Sigmoid colon (tissue), 4 donors: Measurements from ENCODE around the gene POU2AF2.

ENCODE experiments used
- POLR2A ChIP-seq, 2 donors: fragments of 450-650 bp; IDR thresholded peaks; one replicate each; pipeline ENCODE4 v1.6.1; 2016; ENCODE audit warnings: antibody characterized with exemption in 2 of 2, mild to moderate bottlenecking in 2 of 2, moderate library complexity in 2 of 2
- POLR2AphosphoS5 ChIP-seq, 4 donors: sonication (generic); formaldehyde crosslinking; IDR thresholded peaks; one replicate each; pipeline ENCODE4 v1.6.1; 2017; ENCODE audit warnings: antibody characterized with exemption in 4 of 4

DNA sequence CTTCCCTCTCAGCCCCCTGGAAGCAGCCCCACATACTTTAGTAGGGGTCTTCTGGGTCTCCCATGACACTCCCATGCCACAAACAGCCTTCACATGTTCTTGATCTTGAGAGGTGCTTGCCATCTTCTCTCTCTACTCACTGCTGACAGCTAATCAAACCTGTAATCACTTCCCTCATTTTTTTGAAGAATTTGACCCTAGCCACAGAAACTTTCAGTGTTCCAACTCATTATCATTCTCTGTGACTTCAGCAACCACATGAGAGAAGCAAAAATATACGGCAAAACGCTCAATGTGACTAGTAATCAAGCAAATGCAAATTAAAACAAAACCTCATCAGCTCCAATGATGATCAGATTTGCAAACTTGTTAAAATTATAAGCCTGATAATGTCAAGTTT is 38.3 kb upstream of the POU2AF2 start:
- TF ChIP-seq POLR2A (IDR thresholded peaks at IDR 0.05) (no peak), POLR2AphosphoS5 (IDR thresholded peaks at IDR 0.05) (no peak)
